ENCODE data around the gene CPNE5. TPM values are rescaled to one million over a fixed set of nuclear protein-coding genes. Genes with fewer than 3 reads are reported as not detected.

CPNE5 gene
- total RNA-seq, 1 donor from 2014 or later = not detected

GRCh38 chr6:36752187-36752885, 86.9 kb downstream of the CPNE5 start:
- H3K4me1 Mint-ChIP-seq (ENCODE audit: low read depth) = no peaks in the 10 kb centered on the region
- DNase-seq (ENCODE audit: low spot score) = no peak
- peaks cover 11% of the 10 kb centered on the region for H3K9me3 Mint-ChIP-seq (ENCODE audit: low read depth)
- H3K27me3 Mint-ChIP-seq (ENCODE audit: low read depth) = no peaks in the 10 kb centered on the region
- TF ChIP-seq CTCF (IDR thresholded peaks at IDR 0.05) = no peak
- no peaks in the 10 kb centered on the region for H3K36me3 Mint-ChIP-seq (ENCODE audit: low read depth)
- H3K27ac Mint-ChIP-seq (ENCODE audit: unreplicated experiment) = no peak overlapping the region
- H3K4me3 Mint-ChIP-seq (ENCODE audit: unreplicated experiment) = no peak overlapping the region

- DNase-seq (ENCODE audit: low spot score) = no peak
- Mint-ChIP-seq H3K4me1 (ENCODE audit: low read depth) (no peaks in the 10 kb centered on the region), H3K4me3 (ENCODE audit: unreplicated experiment) (no peak overlapping the region), H3K27ac (ENCODE audit: unreplicated experiment) (no peak overlapping the region), H3K36me3 (ENCODE audit: low read depth) (peaks cover under 1% of the 10 kb centered on the region), H3K27me3 (ENCODE audit: low read depth) (peaks cover 4% of the 10 kb centered on the region), H3K9me3 (ENCODE audit: low read depth) (peaks cover 11% of the 10 kb centered on the region)
- no peak for TF ChIP-seq CTCF (IDR thresholded peaks at IDR 0.05)
These were observed 87.4 kb downstream of the CPNE5 start for GRCh38 chr6:36751833-36752186.

GRCh38 chr6:36751091-36751490, 88.2 kb downstream of the CPNE5 start:
- Mint-ChIP-seq H3K4me3 (ENCODE audit: unreplicated experiment) (no peak overlapping the region), H3K4me1 (ENCODE audit: low read depth) (no peaks in the 10 kb centered on the region), H3K27ac (ENCODE audit: unreplicated experiment) (no peak overlapping the region), H3K27me3 (ENCODE audit: low read depth) (peaks cover 9% of the 10 kb centered on the region), H3K36me3 (ENCODE audit: low read depth) (peaks cover 2% of the 10 kb centered on the region), H3K9me3 (ENCODE audit: low read depth) (peaks cover 11% of the 10 kb centered on the region)
- no peak for DNase-seq (ENCODE audit: low spot score)
- no peak for TF ChIP-seq CTCF (IDR thresholded peaks at IDR 0.05)

- no peak overlapping the region for H3K4me3 Mint-ChIP-seq (ENCODE audit: unreplicated experiment)
- no peak for DNase-seq (ENCODE audit: low spot score)
- peaks cover 9% of the 10 kb centered on the region for H3K27me3 Mint-ChIP-seq (ENCODE audit: low read depth)
- TF ChIP-seq CTCF (IDR thresholded peaks at IDR 0.05) = no peak
- H3K36me3 Mint-ChIP-seq (ENCODE audit: low read depth) = peaks cover 2% of the 10 kb centered on the region
- peaks cover 11% of the 10 kb centered on the region for H3K9me3 Mint-ChIP-seq (ENCODE audit: low read depth)
- H3K4me1 Mint-ChIP-seq (ENCODE audit: low read depth) = no peaks in the 10 kb centered on the region
- H3K27ac Mint-ChIP-seq (ENCODE audit: unreplicated experiment) = no peak overlapping the region
These were observed 89.3 kb downstream of the CPNE5 start for GRCh38 chr6:36749829-36750489.

GRCh38 chr6:36746251-36746650, 93.0 kb downstream of the CPNE5 start:
- Mint-ChIP-seq H3K9me3 (ENCODE audit: low read depth) (peaks cover 11% of the 10 kb centered on the region), H3K4me3 (ENCODE audit: unreplicated experiment) (no peak overlapping the region), H3K4me1 (ENCODE audit: low read depth) (no peaks in the 10 kb centered on the region), H3K27ac (ENCODE audit: unreplicated experiment) (no peak overlapping the region), H3K36me3 (ENCODE audit: low read depth) (peaks cover 2% of the 10 kb centered on the region), H3K27me3 (ENCODE audit: low read depth) (peaks cover 9% of the 10 kb centered on the region)
- no peak for TF ChIP-seq CTCF (IDR thresholded peaks at IDR 0.05)
- DNase-seq (ENCODE audit: low spot score) = no peak
